GM12878 (cell line): ENCODE data around the gene TBRG4. TPM values are rescaled to one million over a fixed set of nuclear protein-coding genes. Genes with fewer than 3 reads are reported as not detected.
A peak's percentile ranks its signal among the peaks of the same experiment; 100 is the strongest.

Source experiments
- ATAC-seq: fragments of 200-7000 bp; cut with Tn5 transposase; 3 replicates; pipeline ENCODE4 v1.9.1; 2020; ENCODE audit warnings: mild to moderate bottlenecking, moderate library complexity
- BruUV-seq: library from RNA; stranded (reverse); fragments of 400-500 nt; replicated peaks from 2 replicates; lab custom pipeline; 2021; lab: Mats Ljungman, UMichigan
- CTCF ChIA-PET: fragments of 300-600 bp; sonication (Branson Sonifier 250); formaldehyde crosslinking; extraction: SDS; loops from one replicate; lab custom pipeline; 2021; ENCODE audit warnings: inconsistent platforms; lab: Yijun Ruan, JAX
- POLR2A ChIA-PET: fragments of 350-600 bp; formaldehyde crosslinking; extraction: SDS; loops from one replicate; lab custom pipeline; 2021; ENCODE audit warnings: inconsistent platforms; lab: Charles Lee
- RAD21 ChIA-PET: fragments of 300-600 bp; sonication (Branson Sonifier 250); formaldehyde crosslinking; loops from one replicate; lab custom pipeline; 2023; ENCODE audit warnings: antibody characterized with exemption; ENCODE audit not compliant: unreplicated experiment; lab: Charles Lee
- SMC1A ChIA-PET: fragments of 300-600 bp; sonication (Branson Sonifier 250); formaldehyde crosslinking; loops from one replicate; lab custom pipeline; 2023; ENCODE audit not compliant: unreplicated experiment, uncharacterized antibody; lab: Charles Lee
- DNase-seq: peaks from one replicate; pipeline ENCODE4 v3.0.0-alpha.2; 2011; ENCODE audit warnings: low read depth, low spot score
- FAIRE-seq: peaks from 3 replicates; lab custom pipeline; 2011; peaks lifted over from hg19 to GRCh38; lab: Jason Lieb, UNC
- H2AFZ ChIP-seq: 2 replicates; pipeline ENCODE4 v1.6.0; 2011; ENCODE audit warnings: low read depth, low read length, control low read depth; ENCODE audit not compliant: control insufficient read depth
- H3K27ac ChIP-seq: 2 replicates; pipeline ENCODE4 v1.5.1; 2011; ENCODE audit warnings: control low read depth; ENCODE audit not compliant: control insufficient read depth, insufficient read depth
- H3K27me3 ChIP-seq, 2 experiments: replicated peaks in 1 of 2; 2 replicates each; pipeline versions ENCODE4 v1.6.0 to v1.6.1; 2011; ENCODE audit warnings: low read length in 1 of 2; ENCODE audit not compliant: control insufficient read depth in 2 of 2, insufficient read depth in 2 of 2
- H3K36me3 ChIP-seq, 2 experiments: 2 replicates each; pipeline ENCODE4 v1.5.1; 2011; ENCODE audit warnings: low read length in 1 of 2; ENCODE audit not compliant: control insufficient read depth in 2 of 2, insufficient read depth in 2 of 2
- H3K4me1 ChIP-seq: 2 replicates; pipeline ENCODE4 v1.6.1; 2011; ENCODE audit warnings: mild to moderate bottlenecking, low read length, moderate library complexity, mixed read lengths; ENCODE audit not compliant: control insufficient read depth, insufficient read depth
- H3K4me2 ChIP-seq: 2 replicates; pipeline ENCODE4 v1.6.0; 2011; ENCODE audit warnings: control low read depth; ENCODE audit not compliant: control insufficient read depth, insufficient read depth
- H3K4me3 ChIP-seq: fragments of 200-600 bp; sonication (generic); 2 replicates; pipeline ENCODE4 v1.5.1; 2016
- H3K79me2 ChIP-seq: 2 replicates; pipeline ENCODE4 v1.6.0; 2011; ENCODE audit warnings: low read length; ENCODE audit not compliant: control insufficient read depth, insufficient read depth
- H3K9ac ChIP-seq: 2 replicates; pipeline ENCODE4 v1.8.0; 2011; ENCODE audit warnings: low read length, control low read depth, mixed read lengths; ENCODE audit not compliant: control insufficient read depth, insufficient read depth
- H3K9me3 ChIP-seq: replicated peaks from 3 replicates; pipeline ENCODE4 v1.5.1; 2011; ENCODE audit warnings: mild to moderate bottlenecking, low read length; ENCODE audit not compliant: control insufficient read depth, insufficient read depth
- H4K20me1 ChIP-seq: 2 replicates; pipeline ENCODE4 v1.6.0; 2011; ENCODE audit not compliant: control insufficient read depth, insufficient read depth
- CEBPB ChIP-seq, 2 experiments: fragments of 150-350 bp in 1 of 2; IDR thresholded peaks; 2 replicates each; pipeline ENCODE4 v1.6.1; 2012 to 2014; ENCODE audit warnings: low read depth in 2 of 2, low read length in 2 of 2, borderline replicate concordance in 1 of 2, inconsistent platforms in 1 of 2
- CHD1 ChIP-seq: IDR thresholded peaks from 2 replicates; pipeline ENCODE4 v1.6.1; 2012; ENCODE audit warnings: low read depth, low read length, improper control_type of control experiment
- CTCF ChIP-seq, 3 experiments: IDR thresholded peaks in 2 of 3; conservative IDR thresholded peaks in 1 of 3; 2 replicates each; pipeline ENCODE4 v1.5.1; 2011; ENCODE audit warnings: low read depth in 3 of 3, low read length in 3 of 3, mild to moderate bottlenecking in 3 of 3, control low read depth in 2 of 3, moderate library complexity in 2 of 3, inconsistent platforms in 1 of 3, mixed read lengths in 1 of 3; ENCODE audit not compliant: control insufficient read depth in 2 of 3, insufficient read depth in 1 of 3; ENCODE audit errors: extremely low read depth in 1 of 3
- HCFC1 ChIP-seq: fragments of 150-350 bp; IDR thresholded peaks from 2 replicates; pipeline ENCODE4 v1.6.1; 2014; ENCODE audit warnings: low read length
- POU2F2 ChIP-seq: IDR thresholded peaks from 3 replicates; pipeline ENCODE4 v1.6.1; 2011; ENCODE audit warnings: low read depth, mild to moderate bottlenecking, low read length, borderline replicate concordance
- RBBP5 ChIP-seq: fragments of 200-600 bp; sonication (generic); conservative IDR thresholded peaks from 2 replicates; pipeline ENCODE4 v1.6.1; 2016
- SRF ChIP-seq, 2 experiments: IDR thresholded peaks; 2 replicates each; pipeline ENCODE4 v1.6.1; 2011; ENCODE audit warnings: low read depth in 2 of 2, low read length in 2 of 2, mild to moderate bottlenecking in 1 of 2, moderate library complexity in 1 of 2
- TBL1XR1 ChIP-seq: IDR thresholded peaks from 2 replicates; pipeline ENCODE4 v1.6.1; 2012; ENCODE audit warnings: low read depth, low read length, improper control_type of control experiment
- ZNF592 ChIP-seq: fragments of 450-650 bp; IDR thresholded peaks from 2 replicates; pipeline ENCODE4 v1.6.1; 2017; ENCODE audit warnings: mild to moderate bottlenecking, moderate library complexity
- WGBS: methylation state at CpG from one replicate; pipeline ENCODE4 v1.1.6; 2016; ENCODE audit warnings: low lambda C conversion rate; ENCODE audit not compliant: insufficient replicate concordance, insufficient coverage; ENCODE audit errors: missing lambda C conversion rate; 5-methylcytosine and 5-hydroxymethylcytosine counted together
- in situ Hi-C: fragments of 300-500 bp; cut with MboI; formaldehyde crosslinking; loops from 9 replicates; pipeline ENCODE4 v1.14.3; 2018; ENCODE audit warnings: mixed read lengths
- intact Hi-C: fragments of 100-400 bp; cut with micrococcal nuclease; formaldehyde crosslinking; loops from one replicate; pipeline ENCODE4 v1.14.2; 2022; ENCODE audit not compliant: unreplicated experiment
- polyA plus RNA-seq, 11 experiments: library from polyadenylated mRNA; depleted of rRNA in 4 of 11; unstranded in 6 of 11; stranded (reverse) in 5 of 11; fragments of >200 nt; fragmentation: Nextera tagmentation in 4 of 11; fragmentation: Illumina TruSeq in 1 of 11; extraction: Ambion mirVana in 4 of 11; extraction: Trizol in 1 of 11; gene quantifications; 1 replicate in 1 of 11; 2 replicates in 10 of 11; pipeline versions ENCODE4 v1.2.1 to v1.2.3, GENCODE V29; 2011 to 2016; ENCODE audit warnings: inconsistent platforms in 2 of 11, missing spikeins in 2 of 11, low read depth in 1 of 11
- total RNA-seq, 4 experiments: library from RNA; depleted of rRNA in 3 of 4; stranded (reverse); fragments of >200 nt in 3 of 4; fragmentation: Illumina TruSeq in 1 of 4; extraction: Trizol in 1 of 4; gene quantifications; 2 replicates each; pipeline versions ENCODE4 v1.2.1 to v1.2.3, GENCODE V29; 2013 to 2021

TBRG4 gene
- total and polyA plus RNA-seq, 10 of the 15 experiments (the other 5 are each of a cell fraction or from before 2014, with no cell fraction given): 8.4 to 130 (median 118) TPM

- TF ChIP-seq ZNF592 (no peak), POU2F2 (no peak), HCFC1 (no peak), RBBP5 (no peak), CHD1 (no peak), SRF (IDR thresholded peaks at IDR 0.05; ENCODE audit: low read depth in 2 of 2, low read length in 2 of 2) (no peak), TBL1XR1 (no peak)
- TF ChIP-seq, all 136 proteins: peak for 0
Observed at GRCh38 chr7:45080265-45080957, 31.1 kb downstream of the TBRG4 start (continued).

GRCh38 chr7:45078125-45078681 lies 33.3 kb downstream of the TBRG4 start:
- H4K20me1 ChIP-seq: no peaks in the 10 kb centered on the region
- ATAC-seq: no peak
- SMC1A ChIA-PET: no interaction called here

More at GRCh38 chr7:45078125-45078681, 33.3 kb downstream of the TBRG4 start:
- Histone ChIP-seq H3K9me3 (no peaks in the 10 kb centered on the region), H3K9ac (no peak overlapping the region), H2AFZ (no peak overlapping the region), H3K4me1 (no peaks in the 10 kb centered on the region), H3K79me2 (no peaks in the 10 kb centered on the region), H3K27me3 (no peaks in the 10 kb centered on the region), H3K27ac (no peak overlapping the region), H3K4me2 (no peak overlapping the region), H3K4me3 (no peak overlapping the region), H3K36me3 (peaks cover 11 to 29% of the 10 kb centered on the region in 2 experiments)
- in situ Hi-C loops: no loop called here
- FAIRE-seq (no peak), DNase-seq (no peak)
- ChIA-PET POLR2A (no interaction called here), CTCF (no interaction called here), RAD21 (no interaction called here)
- TF ChIP-seq CEBPB (IDR thresholded peaks at IDR 0.05; ENCODE audit: borderline replicate concordance in 1 of 2, low read depth in 2 of 2, low read length in 2 of 2): no peak
- peak in 1 of 3 experiments; percentile 5; a peak in 1 of 6 replicates for TF ChIP-seq CTCF (IDR thresholded peaks at IDR 0.05 in 2 of 3, conservative IDR thresholded peaks at IDR 0.05 in 1 of 3; ENCODE audit: control insufficient read depth in 2 of 3, extremely low read depth in 1 of 3, insufficient read depth in 1 of 3, low read depth in 3 of 3, low read length in 3 of 3)
- 70% methylated on average over 8 of the region's 8 CpGs for WGBS
- intact Hi-C loops: no loop called here
- no TSS peak for BruUV-seq
